22Rv1 (cell line): ENCODE results near the gene PPIL6.

Experiments used
- CTCF ChIP-seq: fragments of 450-650 bp; IDR thresholded peaks from 2 replicates; pipeline ENCODE4 v1.5.1; 2017; ENCODE audit warnings: mild to moderate bottlenecking
- ZFX ChIP-seq: fragments of 450-650 bp; IDR thresholded peaks from 2 replicates; pipeline ENCODE4 v1.6.1; 2017; ENCODE audit warnings: antibody characterized with exemption, borderline replicate concordance

DNA sequence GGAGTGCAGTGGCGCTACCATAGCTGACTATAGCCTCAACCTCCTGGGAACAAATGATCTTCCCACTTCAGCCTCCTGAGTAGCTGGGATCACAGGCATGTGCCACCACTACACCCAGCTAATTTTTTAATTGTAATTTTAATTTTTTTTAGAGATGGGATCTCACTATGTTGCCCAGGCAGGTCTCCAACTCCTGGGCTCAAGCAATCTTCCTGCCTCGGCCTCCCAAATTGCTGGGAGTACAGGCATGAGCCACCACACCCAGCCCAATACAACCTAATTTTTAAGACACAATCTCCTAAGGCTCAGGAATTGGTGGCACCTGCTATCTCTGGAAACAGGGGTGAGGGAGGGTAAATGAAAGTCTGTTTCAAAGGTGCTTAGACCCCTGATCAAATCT lies 36.8 kb upstream of the PPIL6 start:
- TF ChIP-seq CTCF = no peak
- no peak for TF ChIP-seq ZFX
